Measurements from ENCODE around the gene TEAD1. TPM values are rescaled to one million over a fixed set of nuclear protein-coding genes. Genes with fewer than 3 reads are reported as not detected.

TEAD1 gene
- polyA plus RNA-seq, 1 donor (not counting 4 experiments of a cell fraction or from before 2014, with no cell fraction given): 32.7 TPM

DNA sequence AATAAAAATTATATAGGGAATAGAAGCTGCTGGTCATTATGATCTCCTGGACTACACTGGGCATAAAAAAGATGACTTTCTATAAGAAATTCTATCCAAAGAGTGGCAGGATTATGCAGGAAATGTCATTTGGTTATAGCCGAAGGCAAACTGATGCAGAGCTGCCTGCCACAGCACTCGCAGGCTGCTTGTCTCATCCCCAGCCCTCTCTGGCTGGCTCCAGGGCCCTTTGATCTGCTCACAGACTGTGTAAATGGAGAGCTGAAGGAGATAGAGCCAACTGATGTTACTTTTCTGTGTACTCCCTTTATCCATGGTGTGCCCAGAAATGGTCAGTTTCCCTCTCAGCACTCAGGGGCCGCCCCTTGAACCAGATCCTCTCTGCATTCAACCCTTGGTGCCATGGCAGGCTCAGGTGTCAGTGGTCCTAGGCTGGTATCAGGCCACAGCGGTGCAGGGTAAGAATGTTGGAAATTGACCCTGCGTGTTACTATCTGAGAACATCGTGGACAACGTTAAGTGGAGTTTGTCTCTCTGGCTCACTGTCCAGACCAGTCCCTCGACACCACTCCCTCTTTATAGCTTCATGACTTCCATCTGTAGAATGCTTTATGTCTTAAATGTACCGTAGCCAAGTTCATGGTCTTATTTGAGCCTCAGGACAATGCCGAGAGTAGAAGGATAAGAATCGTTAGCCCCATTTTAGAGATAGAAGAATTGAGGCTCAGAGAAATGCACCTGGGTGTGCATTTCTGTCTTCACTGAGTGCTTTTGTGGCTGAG lies 27.8 kb downstream of the TEAD1 start:
- H3K36me3 ChIP-seq (ENCODE audit: control insufficient read depth in 2 of 2, extremely low read depth in 1 of 2, insufficient read depth in 2 of 2, low read length in 2 of 2): peaks cover 2 to 9% of the 10 kb centered on the region in 2 experiments
- no peaks in the 10 kb centered on the region for H3K9me1 ChIP-seq (ENCODE audit: control insufficient read depth, extremely low read depth, insufficient read depth, low read length)
- no peak overlapping the region for H3K27ac ChIP-seq (ENCODE audit: control insufficient read depth, insufficient read depth, low read length)
- no peak overlapping the region for H3K9ac ChIP-seq (ENCODE audit: control insufficient read depth, extremely low read depth, insufficient read depth, low read length)
- TF ChIP-seq EZH2 (IDR thresholded peaks at IDR 0.05; ENCODE audit: low read length): no peak
- TF ChIP-seq, protein P1, sequence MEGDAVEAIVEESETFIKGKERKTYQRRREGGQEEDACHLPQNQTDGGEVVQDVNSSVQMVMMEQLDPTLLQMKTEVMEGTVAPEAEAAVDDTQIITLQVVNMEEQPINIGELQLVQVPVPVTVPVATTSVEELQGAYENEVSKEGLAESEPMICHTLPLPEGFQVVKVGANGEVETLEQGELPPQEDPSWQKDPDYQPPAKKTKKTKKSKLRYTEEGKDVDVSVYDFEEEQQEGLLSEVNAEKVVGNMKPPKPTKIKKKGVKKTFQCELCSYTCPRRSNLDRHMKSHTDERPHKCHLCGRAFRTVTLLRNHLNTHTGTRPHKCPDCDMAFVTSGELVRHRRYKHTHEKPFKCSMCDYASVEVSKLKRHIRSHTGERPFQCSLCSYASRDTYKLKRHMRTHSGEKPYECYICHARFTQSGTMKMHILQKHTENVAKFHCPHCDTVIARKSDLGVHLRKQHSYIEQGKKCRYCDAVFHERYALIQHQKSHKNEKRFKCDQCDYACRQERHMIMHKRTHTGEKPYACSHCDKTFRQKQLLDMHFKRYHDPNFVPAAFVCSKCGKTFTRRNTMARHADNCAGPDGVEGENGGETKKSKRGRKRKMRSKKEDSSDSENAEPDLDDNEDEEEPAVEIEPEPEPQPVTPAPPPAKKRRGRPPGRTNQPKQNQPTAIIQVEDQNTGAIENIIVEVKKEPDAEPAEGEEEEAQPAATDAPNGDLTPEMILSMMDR (optimal IDR thresholded peaks at IDR 0.05 in 1 of 3, IDR thresholded peaks at IDR 0.05 in 1 of 3, conservative IDR thresholded peaks at IDR 0.05 in 1 of 3; ENCODE audit: extremely low read depth in 1 of 3, insufficient read depth in 2 of 3, low read length in 3 of 3): no peak
- peaks cover 100% of the 10 kb centered on the region for H3K79me2 ChIP-seq (ENCODE audit: control insufficient read depth, insufficient read depth, low read length)
- DNase-seq (ENCODE audit: low read depth, low spot score) (no peak), FAIRE-seq (no peak)
- peaks cover 42% of the 10 kb centered on the region for H3K4me1 ChIP-seq (ENCODE audit: control insufficient read depth, extremely low read depth, insufficient read depth, low read length)
- H3K4me2 ChIP-seq (ENCODE audit: control insufficient read depth, extremely low read depth, insufficient read depth, low read depth, low read length): no peak overlapping the region
- no peaks in the 10 kb centered on the region for H3K27me3 ChIP-seq (ENCODE audit: control insufficient read depth, extremely low read depth, insufficient read depth, low read length)
- no peak overlapping the region for H3K4me3 ChIP-seq (ENCODE audit: control insufficient read depth in 2 of 3, extremely low read depth in 1 of 3, insufficient read depth in 2 of 3, low read depth in 1 of 3, low read length in 3 of 3)
- H4K20me1 ChIP-seq (ENCODE audit: control insufficient read depth, extremely low read depth, insufficient read depth, low read length): peaks cover 9% of the 10 kb centered on the region
- no peaks in the 10 kb centered on the region for H3K9me3 ChIP-seq (ENCODE audit: control insufficient read depth, low read depth, low read length)
- dilution Hi-C loops (cut with MboI; ENCODE audit: extremely low pct_ligation_motif_present, low sequenced_read_pairs): no loop called here
- no peak overlapping the region for H2AFZ ChIP-seq (ENCODE audit: control insufficient read depth, low read length)

DNA sequence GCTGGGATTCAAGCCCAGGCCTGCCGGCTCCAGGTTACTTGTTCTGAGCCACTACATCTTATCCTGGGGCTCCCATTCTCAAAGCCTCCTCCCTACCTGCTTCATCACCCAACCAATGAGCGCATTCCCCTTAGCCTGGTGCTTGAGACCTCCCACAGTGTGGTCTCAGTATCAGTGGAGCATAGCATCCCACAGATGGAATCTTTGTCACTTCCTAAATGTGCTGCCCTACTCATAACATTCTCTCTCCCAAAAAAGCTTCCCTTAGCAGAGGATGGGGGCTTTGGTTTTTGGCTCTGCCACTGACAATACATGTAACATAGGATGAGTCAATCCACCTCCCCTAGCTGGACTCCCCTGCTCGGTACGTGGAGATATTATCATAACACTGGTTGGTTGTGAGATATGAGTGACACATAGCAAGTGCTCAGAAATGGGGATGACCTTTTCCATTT lies 28.8 kb downstream of the TEAD1 start:
- Histone ChIP-seq H3K9me3 (ENCODE audit: control insufficient read depth, low read depth, low read length) (no peaks in the 10 kb centered on the region), H3K4me3 (ENCODE audit: control insufficient read depth in 2 of 3, extremely low read depth in 1 of 3, insufficient read depth in 2 of 3, low read depth in 1 of 3, low read length in 3 of 3) (peak overlapping the region in 1 of 3 experiments; percentile 3), H3K27me3 (ENCODE audit: control insufficient read depth, extremely low read depth, insufficient read depth, low read length) (no peaks in the 10 kb centered on the region), H3K9me1 (ENCODE audit: control insufficient read depth, extremely low read depth, insufficient read depth, low read length) (peaks cover 2% of the 10 kb centered on the region), H3K79me2 (ENCODE audit: control insufficient read depth, insufficient read depth, low read length) (peaks cover 100% of the 10 kb centered on the region), H4K20me1 (ENCODE audit: control insufficient read depth, extremely low read depth, insufficient read depth, low read length) (peaks cover 9% of the 10 kb centered on the region), H2AFZ (ENCODE audit: control insufficient read depth, low read length) (no peak overlapping the region), H3K4me1 (ENCODE audit: control insufficient read depth, extremely low read depth, insufficient read depth, low read length) (peaks cover 32% of the 10 kb centered on the region), H3K36me3 (ENCODE audit: control insufficient read depth in 2 of 2, extremely low read depth in 1 of 2, insufficient read depth in 2 of 2, low read length in 2 of 2) (peaks cover 5 to 9% of the 10 kb centered on the region in 2 experiments), H3K4me2 (ENCODE audit: control insufficient read depth, extremely low read depth, insufficient read depth, low read depth, low read length) (peak overlapping the region; percentile 49), H3K9ac (ENCODE audit: control insufficient read depth, extremely low read depth, insufficient read depth, low read length) (no peak overlapping the region), H3K27ac (ENCODE audit: control insufficient read depth, insufficient read depth, low read length) (peak overlapping the region; percentile 15)
- FAIRE-seq (peak; percentile 52), DNase-seq (ENCODE audit: low read depth, low spot score) (no peak)
- TF ChIP-seq EZH2 (IDR thresholded peaks at IDR 0.05; ENCODE audit: low read length): no peak
- TF ChIP-seq, protein P1 (optimal IDR thresholded peaks at IDR 0.05 in 1 of 3, IDR thresholded peaks at IDR 0.05 in 1 of 3, conservative IDR thresholded peaks at IDR 0.05 in 1 of 3; ENCODE audit: extremely low read depth in 1 of 3, insufficient read depth in 2 of 3, low read length in 3 of 3): no peak
- dilution Hi-C loops (cut with MboI; ENCODE audit: extremely low pct_ligation_motif_present, low sequenced_read_pairs): no loop called here
